Neutrophil (primary cell): ENCODE results near the gene FANCE.
"Not testable (repeated sequence)": the region's sequence is repeated elsewhere in the genome, so short reads cannot be mapped to it uniquely, and the experiment has no call there.

Experiments used
- H3K27ac ChIP-seq: fragments of 200-600 bp; sonication (generic); 2 replicates; pipeline ENCODE4 v1.5.1; 2016; ENCODE audit warnings: mild to moderate bottlenecking, moderate library complexity
- H3K27me3 ChIP-seq: fragments of 200-600 bp; sonication (generic); 2 replicates; pipeline ENCODE4 v1.6.0; 2016; ENCODE audit warnings: mild to moderate bottlenecking
- H3K36me3 ChIP-seq: fragments of 200-600 bp; sonication (generic); 2 replicates; pipeline ENCODE4 v1.5.1; 2017
- H3K4me1 ChIP-seq, 2 experiments: fragments of 200-600 bp in 1 of 2; sonication (generic) in 1 of 2; 1 replicate in 1 of 2; 2 replicates in 1 of 2; pipeline versions ENCODE4 v1.5.1 to v1.6.1; 2013 to 2016; ENCODE audit warnings: low read depth in 1 of 2, low read length in 1 of 2, mild to moderate bottlenecking in 1 of 2, moderate library complexity in 1 of 2; ENCODE audit not compliant: control insufficient read depth in 1 of 2, insufficient read depth in 1 of 2
- H3K4me3 ChIP-seq, 2 experiments: fragments of 200-600 bp in 1 of 2; sonication (generic) in 1 of 2; 1 replicate in 1 of 2; 2 replicates in 1 of 2; pipeline ENCODE4 v1.5.1; 2013 to 2016; ENCODE audit warnings: low read depth in 1 of 2, low read length in 1 of 2, mild to moderate bottlenecking in 1 of 2, moderate library complexity in 1 of 2
- H3K9me3 ChIP-seq: fragments of 200-600 bp; sonication (generic); 2 replicates; pipeline ENCODE4 v1.5.1; 2016
- TF ChIP-seq, protein P1 (sequence below): fragments of 200-600 bp; sonication (generic); IDR thresholded peaks from 2 replicates; pipeline ENCODE4 v1.5.1; 2016; ENCODE audit warnings: antibody characterized with exemption

The FANCE gene

GRCh38 chr6:35510916-35511561 is 58.9 kb downstream of the FANCE start:
- no peak overlapping the region for H3K27ac ChIP-seq
- H3K4me3 ChIP-seq, result no peak overlapping the region
- no peaks in the 10 kb centered on the region for H3K9me3 ChIP-seq
- no peaks in the 10 kb centered on the region for H3K36me3 ChIP-seq
- TF ChIP-seq, protein P1, sequence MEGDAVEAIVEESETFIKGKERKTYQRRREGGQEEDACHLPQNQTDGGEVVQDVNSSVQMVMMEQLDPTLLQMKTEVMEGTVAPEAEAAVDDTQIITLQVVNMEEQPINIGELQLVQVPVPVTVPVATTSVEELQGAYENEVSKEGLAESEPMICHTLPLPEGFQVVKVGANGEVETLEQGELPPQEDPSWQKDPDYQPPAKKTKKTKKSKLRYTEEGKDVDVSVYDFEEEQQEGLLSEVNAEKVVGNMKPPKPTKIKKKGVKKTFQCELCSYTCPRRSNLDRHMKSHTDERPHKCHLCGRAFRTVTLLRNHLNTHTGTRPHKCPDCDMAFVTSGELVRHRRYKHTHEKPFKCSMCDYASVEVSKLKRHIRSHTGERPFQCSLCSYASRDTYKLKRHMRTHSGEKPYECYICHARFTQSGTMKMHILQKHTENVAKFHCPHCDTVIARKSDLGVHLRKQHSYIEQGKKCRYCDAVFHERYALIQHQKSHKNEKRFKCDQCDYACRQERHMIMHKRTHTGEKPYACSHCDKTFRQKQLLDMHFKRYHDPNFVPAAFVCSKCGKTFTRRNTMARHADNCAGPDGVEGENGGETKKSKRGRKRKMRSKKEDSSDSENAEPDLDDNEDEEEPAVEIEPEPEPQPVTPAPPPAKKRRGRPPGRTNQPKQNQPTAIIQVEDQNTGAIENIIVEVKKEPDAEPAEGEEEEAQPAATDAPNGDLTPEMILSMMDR, result no peak
- H3K4me1 ChIP-seq, result no peaks in the 10 kb centered on the region
- peaks cover 85% of the 10 kb centered on the region for H3K27me3 ChIP-seq

DNA sequence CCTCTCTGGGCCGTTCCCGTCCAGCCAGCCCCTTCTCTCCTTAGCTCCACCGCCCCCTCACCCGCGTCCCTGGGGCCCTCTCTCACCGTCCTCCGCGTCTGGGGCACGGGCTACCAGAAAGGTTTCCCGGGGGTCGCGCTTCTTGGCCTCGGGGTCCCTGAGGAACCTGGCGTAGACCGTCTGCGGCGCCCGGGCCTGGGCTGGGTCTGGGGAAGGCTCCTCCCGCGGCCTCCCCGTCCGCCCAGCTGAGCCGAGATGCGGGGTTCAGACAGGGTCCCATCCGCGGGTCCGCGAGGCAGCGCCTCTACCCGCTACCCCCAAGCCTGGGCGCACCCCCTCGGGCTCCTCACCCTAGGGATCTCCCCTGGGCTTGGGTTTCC is 59.4 kb downstream of the FANCE start:
- Histone ChIP-seq H3K9me3 (no peaks in the 10 kb centered on the region), H3K4me3 (no peak overlapping the region), H3K27me3 (peaks cover 80% of the 10 kb centered on the region), H3K36me3 (no peaks in the 10 kb centered on the region), H3K27ac (no peak overlapping the region), H3K4me1 (no peaks in the 10 kb centered on the region)
- TF ChIP-seq, protein P1, result no peak

GRCh38 chr6:35512006-35512405 is 59.9 kb downstream of the FANCE start:
- Histone ChIP-seq H3K27me3 (peaks cover 75% of the 10 kb centered on the region), H3K4me3 (no peak overlapping the region), H3K9me3 (no peaks in the 10 kb centered on the region), H3K27ac (no peak overlapping the region), H3K36me3 (no peaks in the 10 kb centered on the region), H3K4me1 (no peaks in the 10 kb centered on the region)
- TF ChIP-seq, protein P1, result no peak

GRCh38 chr6:35512740-35513139 is 60.6 kb downstream of the FANCE start, which contains the start of gene TULP1:
TSS of gene TULP1 (minus strand) at chr6:35512896. CDS start at chr6:35512858, 38 bp downstream.
- Histone ChIP-seq H3K36me3 (no peaks in the 10 kb centered on the region), H3K27me3 (peaks cover 69% of the 10 kb centered on the region), H3K4me3 (no peak within 1 kb of the TSS), H3K27ac (no peak within 1 kb of the TSS), H3K4me1 (no peaks in the 10 kb centered on the region), H3K9me3 (no peaks in the 10 kb centered on the region)
- TF ChIP-seq, protein P1, result no peak

- TF ChIP-seq, protein P1, result no peak
- peaks cover 51% of the 10 kb centered on the region for H3K27me3 ChIP-seq
- no peak overlapping the region for H3K4me3 ChIP-seq
Observed at GRCh38 chr6:35514587-35514986, 62.4 kb downstream of the FANCE start.

GRCh38 chr6:35515939-35516338 is 63.8 kb downstream of the FANCE start:
- peaks cover 37% of the 10 kb centered on the region for H3K27me3 ChIP-seq
- H3K4me3 ChIP-seq, H3K9me3 ChIP-seq, H3K4me1 ChIP-seq, H3K36me3 ChIP-seq, H3K27ac ChIP-seq: not testable (repeated sequence)

More at GRCh38 chr6:35514587-35514986, 62.4 kb downstream of the FANCE start:
- Histone ChIP-seq H3K9me3 (no peaks in the 10 kb centered on the region), H3K27ac (no peak overlapping the region), H3K36me3 (no peaks in the 10 kb centered on the region), H3K4me1 (no peaks in the 10 kb centered on the region)
